ENCODE measurements around the gene ANXA11. TPM values are rescaled to one million over a fixed set of nuclear protein-coding genes. Genes with fewer than 3 reads are reported as not detected.
"Not testable (repeated sequence)": the region's sequence is repeated elsewhere in the genome, so short reads cannot be mapped to it uniquely, and the experiment has no call there.

Gene ANXA11
- total and polyA plus RNA-seq, 2 of the 8 experiments (the other 6 are each of a cell fraction or from before 2014, with no cell fraction given): 40.5 to 84.9 TPM

DNA sequence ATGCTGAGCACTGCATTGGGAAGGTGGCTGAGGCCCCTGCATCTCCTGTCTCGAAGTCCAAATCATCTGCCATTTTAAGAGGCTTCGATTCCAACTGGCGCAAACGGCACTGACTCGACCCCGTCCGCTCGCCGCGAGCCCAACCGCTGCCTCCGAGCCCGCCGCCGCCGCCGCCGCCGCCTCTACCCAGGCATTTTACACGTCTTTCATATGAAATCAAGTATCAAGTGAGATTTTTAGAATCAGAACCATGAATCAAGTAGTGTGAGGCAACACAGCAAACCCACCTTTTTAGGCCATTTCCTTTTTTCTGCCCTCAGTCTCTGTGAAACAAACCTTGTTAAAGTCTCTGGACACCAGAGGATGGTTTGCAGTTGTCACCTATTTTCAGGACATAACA lies 42.3 kb upstream of the ANXA11 start:
- H3K4ac ChIP-seq (replicated peaks; ENCODE audit: insufficient read length, low read depth, low read length); H2BK12ac ChIP-seq (ENCODE audit: low read depth, low read length); H4K20me1 ChIP-seq (replicated peaks in 1 of 2; ENCODE audit: control insufficient read depth in 1 of 2, insufficient read depth in 2 of 2, low read length in 2 of 2); H2BK15ac ChIP-seq (ENCODE audit: low read length); H3K4me2 ChIP-seq (ENCODE audit: insufficient read depth in 1 of 2, low read depth in 2 of 2, low read length in 2 of 2); H3K23ac ChIP-seq (ENCODE audit: insufficient read length); H3K9ac ChIP-seq (replicated peaks in 1 of 4; ENCODE audit: extremely low read depth in 1 of 4, low read depth in 3 of 4, low read length in 3 of 4); H2BK120ac ChIP-seq (replicated peaks; ENCODE audit: low read depth, low read length); H4K5ac ChIP-seq (ENCODE audit: insufficient read length, low read depth, low read length); H3K18ac ChIP-seq (ENCODE audit: extremely low read depth, low read length); H2AFZ ChIP-seq (ENCODE audit: low read length); H2AK5ac ChIP-seq (ENCODE audit: low read depth, low read length); H3K27me3 ChIP-seq (replicated peaks in 1 of 4; ENCODE audit: control insufficient read depth in 3 of 4, extremely low read depth in 1 of 4, insufficient read depth in 3 of 4, low read length in 3 of 4); H3K27ac ChIP-seq (ENCODE audit: low read depth, low read length); H4K91ac ChIP-seq (replicated peaks; ENCODE audit: insufficient read length, low read length); H3K56ac ChIP-seq (replicated peaks; ENCODE audit: insufficient read length, low read depth, low read length); H3K79me2 ChIP-seq (ENCODE audit: control insufficient read depth in 1 of 2, insufficient read depth in 2 of 2, low read length in 2 of 2); H2BK5ac ChIP-seq (ENCODE audit: low read depth, low read length); H3K23me2 ChIP-seq (ENCODE audit: low read depth, low read length); H3K36me3 ChIP-seq (ENCODE audit: control insufficient read depth in 2 of 4, insufficient read depth in 4 of 4, low read length in 3 of 4); H3K79me1 ChIP-seq (ENCODE audit: low read depth, low read length); H3K4me3 ChIP-seq (ENCODE audit: extremely low read depth in 1 of 4, insufficient read depth in 2 of 4, low read depth in 3 of 4, low read length in 4 of 4); H3K14ac ChIP-seq (ENCODE audit: insufficient read length); DNase-seq (ENCODE audit: low read depth in 1 of 2, low spot score in 2 of 2); H3K4me1 ChIP-seq (replicated peaks in 1 of 4; ENCODE audit: control insufficient read depth in 3 of 4, insufficient read depth in 4 of 4, low read length in 3 of 4); CTCF ChIA-PET (ENCODE audit: partially characterized antibody); H2BK20ac ChIP-seq (ENCODE audit: low read length); POLR2A ChIA-PET (ENCODE audit: partially characterized antibody); FAIRE-seq; H4K8ac ChIP-seq (ENCODE audit: extremely low read depth, insufficient read depth, low read length); H3K9me3 ChIP-seq (ENCODE audit: insufficient read depth in 2 of 2, low read depth in 1 of 2, low read length in 1 of 2): not testable (repeated sequence)
- WGBS, 2 experiments (ENCODE audit: extremely low coverage in 1 of 2, insufficient coverage in 1 of 2, insufficient read length in 1 of 2, insufficient replicate concordance in 2 of 2, low coverage in 1 of 2, low lambda C conversion rate in 2 of 2, missing lambda C conversion rate in 1 of 2): 100% methylated on average over 10 of the region's 20 CpGs; no CpG with 5 or more reads in 1 of the 2 experiments

- H3K27ac ChIP-seq (ENCODE audit: low read depth, low read length); H3K4me3 ChIP-seq (ENCODE audit: extremely low read depth in 1 of 4, insufficient read depth in 2 of 4, low read depth in 3 of 4, low read length in 4 of 4); CTCF ChIA-PET (ENCODE audit: partially characterized antibody); H2BK12ac ChIP-seq (ENCODE audit: low read depth, low read length); POLR2A ChIA-PET (ENCODE audit: partially characterized antibody); H3K9me3 ChIP-seq (ENCODE audit: insufficient read depth in 2 of 2, low read depth in 1 of 2, low read length in 1 of 2); DNase-seq (ENCODE audit: low read depth in 1 of 2, low spot score in 2 of 2); H3K4me1 ChIP-seq (replicated peaks in 1 of 4; ENCODE audit: control insufficient read depth in 3 of 4, insufficient read depth in 4 of 4, low read length in 3 of 4); H4K91ac ChIP-seq (replicated peaks; ENCODE audit: insufficient read length, low read length); H2BK5ac ChIP-seq (ENCODE audit: low read depth, low read length); H2BK120ac ChIP-seq (replicated peaks; ENCODE audit: low read depth, low read length); H3K14ac ChIP-seq (ENCODE audit: insufficient read length); H2AK5ac ChIP-seq (ENCODE audit: low read depth, low read length); H4K5ac ChIP-seq (ENCODE audit: insufficient read length, low read depth, low read length); H2AFZ ChIP-seq (ENCODE audit: low read length); H3K23ac ChIP-seq (ENCODE audit: insufficient read length); H3K79me2 ChIP-seq (ENCODE audit: control insufficient read depth in 1 of 2, insufficient read depth in 2 of 2, low read length in 2 of 2); H3K27me3 ChIP-seq (replicated peaks in 1 of 4; ENCODE audit: control insufficient read depth in 3 of 4, extremely low read depth in 1 of 4, insufficient read depth in 3 of 4, low read length in 3 of 4); H3K36me3 ChIP-seq (ENCODE audit: control insufficient read depth in 2 of 4, insufficient read depth in 4 of 4, low read length in 3 of 4); H2BK15ac ChIP-seq (ENCODE audit: low read length); H3K79me1 ChIP-seq (ENCODE audit: low read depth, low read length); H3K56ac ChIP-seq (replicated peaks; ENCODE audit: insufficient read length, low read depth, low read length); H3K9ac ChIP-seq (replicated peaks in 1 of 4; ENCODE audit: extremely low read depth in 1 of 4, low read depth in 3 of 4, low read length in 3 of 4); H4K20me1 ChIP-seq (replicated peaks in 1 of 2; ENCODE audit: control insufficient read depth in 1 of 2, insufficient read depth in 2 of 2, low read length in 2 of 2); FAIRE-seq; H2BK20ac ChIP-seq (ENCODE audit: low read length); H3K23me2 ChIP-seq (ENCODE audit: low read depth, low read length); H3K4me2 ChIP-seq (ENCODE audit: insufficient read depth in 1 of 2, low read depth in 2 of 2, low read length in 2 of 2); H4K8ac ChIP-seq (ENCODE audit: extremely low read depth, insufficient read depth, low read length); H3K4ac ChIP-seq (replicated peaks; ENCODE audit: insufficient read length, low read depth, low read length); H3K18ac ChIP-seq (ENCODE audit: extremely low read depth, low read length): not testable (repeated sequence)
- WGBS, 2 experiments (ENCODE audit: extremely low coverage in 1 of 2, insufficient coverage in 1 of 2, insufficient read length in 1 of 2, insufficient replicate concordance in 2 of 2, low coverage in 1 of 2, low lambda C conversion rate in 2 of 2, missing lambda C conversion rate in 1 of 2): 85% methylated on average over 3 of the region's 3 CpGs; no CpG with 5 or more reads in 1 of the 2 experiments
These were observed 39.0 kb upstream of the ANXA11 start for GRCh38 chr10:80244371-80244770.
